ENCODE results near the gene UXT. TPM values are rescaled to one million over a fixed set of nuclear protein-coding genes. Genes with fewer than 3 reads are reported as not detected.

UXT gene
- total RNA-seq, 1 donor from 2014 or later: 178 TPM

GRCh38 chrX:47619486-47620302 is 39.3 kb downstream of the UXT start, which contains the start of gene SYN1:
TSS of gene SYN1 (minus strand) at chrX:47619857. CDS start at chrX:47619728, 129 bp downstream.
- no peak for DNase-seq (ENCODE audit: low read depth)
- peak within 1 kb of the TSS; percentile 46 for H3K4me3 ChIP-seq (ENCODE audit: low read depth, low read length)
- TF ChIP-seq CTCF (conservative IDR thresholded peaks at IDR 0.05; ENCODE audit: low read depth, low read length): no peak

- H3K4me3 ChIP-seq (ENCODE audit: low read depth, low read length): peak overlapping the region; percentile 46
- TF ChIP-seq CTCF (conservative IDR thresholded peaks at IDR 0.05; ENCODE audit: low read depth, low read length): no peak
- DNase-seq (ENCODE audit: low read depth): no peak
These were observed 40.0 kb downstream of the UXT start for GRCh38 chrX:47618923-47619485.

- TF ChIP-seq CTCF (conservative IDR thresholded peaks at IDR 0.05; ENCODE audit: low read depth, low read length): no peak
- H3K4me3 ChIP-seq (ENCODE audit: low read depth, low read length): no peak overlapping the region
- DNase-seq (ENCODE audit: low read depth): no peak
These were observed 44.4 kb downstream of the UXT start for GRCh38 chrX:47614618-47615017.

- no peak for TF ChIP-seq CTCF (conservative IDR thresholded peaks at IDR 0.05; ENCODE audit: low read depth, low read length)
- H3K4me3 ChIP-seq (ENCODE audit: low read depth, low read length): no peak overlapping the region
- no peak for DNase-seq (ENCODE audit: low read depth)
These were observed 45.9 kb downstream of the UXT start for GRCh38 chrX:47613082-47613481.

GRCh38 chrX:47612418-47612817 is 46.6 kb downstream of the UXT start:
- no peak overlapping the region for H3K4me3 ChIP-seq (ENCODE audit: low read depth, low read length)
- no peak for TF ChIP-seq CTCF (conservative IDR thresholded peaks at IDR 0.05; ENCODE audit: low read depth, low read length)
- no peak for DNase-seq (ENCODE audit: low read depth)

- TF ChIP-seq CTCF (conservative IDR thresholded peaks at IDR 0.05; ENCODE audit: low read depth, low read length): no peak
- no peak overlapping the region for H3K4me3 ChIP-seq (ENCODE audit: low read depth, low read length)
These were observed 47.1 kb downstream of the UXT start for GRCh38 chrX:47611926-47612325.

More at GRCh38 chrX:47611926-47612325, 47.1 kb downstream of the UXT start:
- DNase-seq (ENCODE audit: low read depth): no peak

Data from epithelial cell of proximal tubule (primary cell).